AG04449 (cell line): ENCODE results near the gene PTPRT.

ENCODE experiments used
- CTCF ChIA-PET: fragments of 350-600 bp; formaldehyde crosslinking; extraction: SDS; loops from one replicate; lab custom pipeline; 2021; ENCODE audit warnings: antibody characterized with exemption; lab: Yijun Ruan, JAX
- POLR2A ChIA-PET: fragments of 400-600, 350-600 bp; formaldehyde crosslinking; extraction: SDS; loops from one replicate; lab custom pipeline; 2020; ENCODE audit warnings: antibody characterized with exemption, inconsistent platforms; lab: Yijun Ruan, JAX
- DNase-seq: peaks from one replicate; pipeline ENCODE4 v3.0.0-alpha.2; 2010; ENCODE audit warnings: low read depth, low spot score
- H3K4me3 ChIP-seq: 2 replicates; pipeline ENCODE4 v1.5.1; 2011; ENCODE audit warnings: low read depth, mild to moderate bottlenecking, control low read depth, low read length
- TF ChIP-seq, protein P1 (sequence below): IDR thresholded peaks from one replicate; pipeline ENCODE4 v1.5.1; 2011; ENCODE audit warnings: mild to moderate bottlenecking, moderate library complexity, low read length, control low read depth, inconsistent platforms; ENCODE audit not compliant: insufficient read depth; ENCODE audit errors: missing control alignments

The PTPRT gene

GRCh38 chr20:42186337-42186736 lies 1003.4 kb downstream of the PTPRT start:
- no peak for DNase-seq
- TF ChIP-seq, protein P1, sequence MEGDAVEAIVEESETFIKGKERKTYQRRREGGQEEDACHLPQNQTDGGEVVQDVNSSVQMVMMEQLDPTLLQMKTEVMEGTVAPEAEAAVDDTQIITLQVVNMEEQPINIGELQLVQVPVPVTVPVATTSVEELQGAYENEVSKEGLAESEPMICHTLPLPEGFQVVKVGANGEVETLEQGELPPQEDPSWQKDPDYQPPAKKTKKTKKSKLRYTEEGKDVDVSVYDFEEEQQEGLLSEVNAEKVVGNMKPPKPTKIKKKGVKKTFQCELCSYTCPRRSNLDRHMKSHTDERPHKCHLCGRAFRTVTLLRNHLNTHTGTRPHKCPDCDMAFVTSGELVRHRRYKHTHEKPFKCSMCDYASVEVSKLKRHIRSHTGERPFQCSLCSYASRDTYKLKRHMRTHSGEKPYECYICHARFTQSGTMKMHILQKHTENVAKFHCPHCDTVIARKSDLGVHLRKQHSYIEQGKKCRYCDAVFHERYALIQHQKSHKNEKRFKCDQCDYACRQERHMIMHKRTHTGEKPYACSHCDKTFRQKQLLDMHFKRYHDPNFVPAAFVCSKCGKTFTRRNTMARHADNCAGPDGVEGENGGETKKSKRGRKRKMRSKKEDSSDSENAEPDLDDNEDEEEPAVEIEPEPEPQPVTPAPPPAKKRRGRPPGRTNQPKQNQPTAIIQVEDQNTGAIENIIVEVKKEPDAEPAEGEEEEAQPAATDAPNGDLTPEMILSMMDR = no peak
- CTCF ChIA-PET = no interaction called here
- POLR2A ChIA-PET = no interaction called here
- no peak overlapping the region for H3K4me3 ChIP-seq

DNA sequence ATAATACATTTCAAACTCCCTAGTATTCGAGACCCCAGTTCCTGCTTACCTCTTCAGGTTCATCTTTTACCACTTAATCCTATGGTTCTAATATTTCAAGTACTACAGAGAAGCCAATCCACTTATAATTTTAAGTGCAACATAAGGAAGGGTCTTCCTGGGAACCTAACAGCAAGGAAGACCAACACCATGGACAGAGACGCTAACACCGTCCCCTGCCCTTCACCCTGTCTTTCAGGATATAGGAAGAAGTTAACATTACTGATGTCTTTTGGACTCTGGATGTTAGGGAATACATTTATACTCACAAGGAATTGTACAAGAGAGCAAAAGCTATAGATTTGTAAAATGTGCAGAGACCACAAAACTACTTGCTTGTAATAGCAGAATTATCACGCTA lies 1006.6 kb downstream of the PTPRT start:
- no peak for DNase-seq
- TF ChIP-seq, protein P1 = no peak
- ChIA-PET CTCF (no interaction called here), POLR2A (no interaction called here)
- H3K4me3 ChIP-seq = no peak overlapping the region

DNA sequence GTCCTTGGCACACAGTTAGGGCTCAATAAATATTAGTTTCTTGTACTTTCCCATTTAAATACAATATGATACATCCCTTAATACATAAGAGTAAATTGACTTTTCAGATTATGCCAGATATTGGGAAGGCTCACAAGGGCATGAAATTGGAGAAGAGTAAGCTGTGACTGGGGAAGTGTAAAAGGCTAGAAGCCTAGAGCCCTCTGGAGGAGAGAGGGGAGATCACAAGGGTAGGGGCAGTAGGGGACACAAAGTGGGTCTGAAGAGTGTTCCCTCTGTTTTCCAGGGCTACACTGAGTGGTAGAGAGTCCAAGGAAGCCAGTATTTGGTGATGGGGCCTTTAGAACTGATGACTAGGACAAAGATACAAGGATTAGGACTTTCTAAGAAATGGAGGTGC lies 1008.6 kb downstream of the PTPRT start:
- H3K4me3 ChIP-seq = no peak overlapping the region
- ChIA-PET POLR2A (no interaction called here), CTCF (no interaction called here)
- DNase-seq = no peak
- TF ChIP-seq, protein P1 = no peak

DNA sequence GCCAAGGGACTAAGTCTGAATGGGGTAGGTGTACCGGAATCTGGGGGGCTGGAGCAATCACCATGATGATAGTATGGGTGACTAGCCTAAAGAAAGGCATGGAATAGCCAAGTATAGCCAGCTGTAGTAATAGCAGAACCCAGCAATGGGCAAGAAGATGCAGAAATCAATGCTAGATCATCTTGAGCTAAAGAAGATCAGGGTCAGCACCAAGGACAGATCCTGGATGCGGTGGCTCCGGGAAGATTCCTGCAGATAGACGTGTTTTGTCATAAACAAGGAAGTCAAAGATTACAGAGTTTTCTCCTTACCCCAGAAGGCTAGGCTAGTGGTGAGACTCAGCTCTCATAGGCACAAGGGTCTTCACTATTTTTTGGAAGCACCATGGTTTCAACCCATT lies 1009.9 kb downstream of the PTPRT start:
- ChIA-PET CTCF (no interaction called here), POLR2A (no interaction called here)
- no peak for DNase-seq
- TF ChIP-seq, protein P1 = no peak
- H3K4me3 ChIP-seq = no peak overlapping the region

DNA sequence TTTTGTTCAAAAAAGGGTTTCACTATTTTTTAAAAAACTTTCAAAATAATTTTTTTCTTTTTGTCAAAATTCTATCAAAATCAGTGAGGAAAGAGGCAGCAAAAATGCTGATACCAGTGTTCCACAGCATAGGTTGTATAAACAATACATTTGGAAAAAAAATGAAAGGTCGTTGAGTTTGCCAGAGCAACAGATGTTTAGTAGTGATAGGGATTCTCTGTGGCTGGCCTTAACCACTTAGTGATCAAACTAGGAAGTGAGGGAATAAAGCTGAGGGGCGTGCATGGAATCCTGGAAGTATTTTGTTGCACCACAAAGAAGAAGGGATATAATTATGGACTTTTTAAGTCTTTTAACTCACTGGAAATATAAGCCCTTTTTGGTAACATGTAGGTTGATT lies 1016.3 kb downstream of the PTPRT start:
- TF ChIP-seq, protein P1 = no peak
- CTCF ChIA-PET = no interaction called here
- H3K4me3 ChIP-seq = no peak overlapping the region
- POLR2A ChIA-PET = no interaction called here
- DNase-seq = no peak

DNA sequence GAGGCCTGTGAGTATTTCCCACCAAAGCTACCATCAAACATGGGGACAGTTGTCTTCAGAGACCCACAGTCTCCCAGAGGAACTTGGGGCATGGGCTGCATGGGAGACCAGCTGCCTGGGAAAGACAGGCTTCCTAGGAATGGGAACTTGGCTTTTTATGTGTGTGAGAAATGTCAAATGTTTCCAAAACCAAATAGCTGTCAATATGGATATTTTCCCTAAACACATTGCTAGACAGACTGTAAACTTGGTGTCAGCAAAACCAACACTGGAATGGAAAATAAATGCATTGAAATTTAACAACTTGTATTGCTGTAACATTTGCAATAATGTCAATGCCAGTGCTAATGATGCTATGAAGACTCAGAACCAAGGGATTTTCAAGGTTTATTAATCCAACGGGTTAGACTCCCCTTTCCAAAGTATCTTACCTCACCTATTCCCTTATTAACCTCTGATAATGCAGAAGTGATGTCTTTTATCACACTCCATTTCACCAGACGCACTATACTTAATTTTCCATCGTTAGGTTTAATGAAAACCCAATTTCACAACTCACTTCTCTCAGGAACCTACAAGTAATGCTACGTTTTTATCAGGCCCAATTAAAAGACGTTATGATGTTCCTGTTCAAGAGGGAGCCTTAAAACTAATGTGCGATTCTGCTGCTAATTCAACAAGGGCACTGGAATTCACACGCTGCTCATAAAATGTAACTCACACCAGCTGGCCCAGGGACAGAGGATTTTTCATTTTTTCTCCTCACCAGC lies 1025.4 kb downstream of the PTPRT start:
- no peak overlapping the region for H3K4me3 ChIP-seq
- no peak for DNase-seq
- TF ChIP-seq, protein P1 = no peak
- ChIA-PET CTCF (no interaction called here), POLR2A (no interaction called here)
